NCI-H1048 (cell line): Measurements from ENCODE around the gene STRC.
A peak's percentile ranks its signal among the peaks of the same experiment; 100 is the strongest.
"Not testable (repeated sequence)": the region's sequence is repeated elsewhere in the genome, so short reads cannot be mapped to it uniquely, and the experiment has no call there.

ENCODE experiments used
- DNase-seq: peaks from one replicate; lab custom pipeline; 2025; lab: John Stamatoyannopoulos, UW

The STRC gene

GRCh38 chr15:43618700-43619099, at the start of gene STRC:
STRC (minus strand) TSS chr15:43618800; CDS start chr15:43618722, 78 bp downstream.
- DNase-seq, result not testable (repeated sequence)

DNA sequence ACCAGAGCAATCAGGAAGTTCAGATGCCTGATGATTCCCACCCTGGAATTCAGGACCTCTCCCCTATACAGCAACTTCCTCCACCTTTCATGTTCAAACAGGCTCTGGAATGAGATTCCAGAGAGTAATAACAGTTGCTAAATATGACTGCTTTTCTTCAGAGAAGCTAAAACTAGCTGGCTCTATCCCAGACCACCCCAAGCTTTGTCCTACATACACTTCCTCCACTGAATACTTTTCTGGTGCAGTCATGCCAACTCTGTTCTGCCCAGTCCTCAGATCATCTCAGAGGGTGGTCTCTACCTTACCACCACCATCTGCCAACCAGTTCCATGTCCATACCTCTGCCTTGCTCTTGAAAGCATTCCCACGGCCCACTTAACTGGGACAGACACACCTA, 47.6 kb upstream of the STRC start:
- DNase-seq, result not testable (repeated sequence)

GRCh38 chr15:43663333-43663732, 44.7 kb upstream of the STRC start:
- not testable (repeated sequence) for DNase-seq

DNA sequence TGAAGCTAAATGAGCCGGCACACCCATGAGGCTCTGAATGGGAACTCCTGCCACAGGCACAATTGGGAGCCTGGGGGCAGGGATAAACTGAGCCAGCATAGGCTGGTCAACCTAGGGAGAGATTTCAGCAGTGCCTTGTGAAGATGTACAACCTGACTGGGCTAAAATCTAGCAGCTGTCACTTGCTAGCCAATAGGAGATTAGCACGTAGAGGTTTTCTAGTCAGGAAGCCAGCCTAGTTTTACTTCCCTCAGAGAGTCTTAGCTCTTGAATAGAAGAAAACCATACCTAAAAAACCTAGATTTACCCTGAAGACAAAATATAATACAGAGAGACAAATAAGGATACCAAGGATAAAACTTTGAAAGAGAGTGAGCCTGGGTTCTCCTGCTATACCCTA, 43.7 kb upstream of the STRC start:
- DNase-seq, result not testable (repeated sequence)

DNA sequence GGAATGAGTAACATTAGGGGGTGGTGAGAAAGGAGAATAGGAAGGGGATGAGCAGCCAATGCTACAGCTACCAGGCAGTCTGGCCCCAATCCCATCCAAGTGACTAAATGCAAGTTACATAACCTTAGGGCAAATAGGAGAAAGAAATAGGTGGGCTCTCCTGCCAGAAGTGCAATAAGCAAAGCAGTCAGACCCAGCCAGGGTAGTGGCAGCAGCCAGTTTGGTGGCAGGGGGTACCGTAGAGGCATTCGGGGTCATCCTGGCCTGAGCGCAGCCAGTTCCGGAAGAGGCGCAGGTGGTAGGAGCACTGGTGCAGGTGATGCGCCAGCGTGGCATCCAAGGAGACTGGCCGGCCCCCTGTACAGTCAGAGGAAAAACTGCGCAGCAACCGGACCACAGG, 41.1 kb upstream of the STRC start:
- not testable (repeated sequence) for DNase-seq

- DNase-seq, result not testable (repeated sequence)
These were observed 30.9 kb upstream of the STRC start for GRCh38 chr15:43649430-43649926.

DNA sequence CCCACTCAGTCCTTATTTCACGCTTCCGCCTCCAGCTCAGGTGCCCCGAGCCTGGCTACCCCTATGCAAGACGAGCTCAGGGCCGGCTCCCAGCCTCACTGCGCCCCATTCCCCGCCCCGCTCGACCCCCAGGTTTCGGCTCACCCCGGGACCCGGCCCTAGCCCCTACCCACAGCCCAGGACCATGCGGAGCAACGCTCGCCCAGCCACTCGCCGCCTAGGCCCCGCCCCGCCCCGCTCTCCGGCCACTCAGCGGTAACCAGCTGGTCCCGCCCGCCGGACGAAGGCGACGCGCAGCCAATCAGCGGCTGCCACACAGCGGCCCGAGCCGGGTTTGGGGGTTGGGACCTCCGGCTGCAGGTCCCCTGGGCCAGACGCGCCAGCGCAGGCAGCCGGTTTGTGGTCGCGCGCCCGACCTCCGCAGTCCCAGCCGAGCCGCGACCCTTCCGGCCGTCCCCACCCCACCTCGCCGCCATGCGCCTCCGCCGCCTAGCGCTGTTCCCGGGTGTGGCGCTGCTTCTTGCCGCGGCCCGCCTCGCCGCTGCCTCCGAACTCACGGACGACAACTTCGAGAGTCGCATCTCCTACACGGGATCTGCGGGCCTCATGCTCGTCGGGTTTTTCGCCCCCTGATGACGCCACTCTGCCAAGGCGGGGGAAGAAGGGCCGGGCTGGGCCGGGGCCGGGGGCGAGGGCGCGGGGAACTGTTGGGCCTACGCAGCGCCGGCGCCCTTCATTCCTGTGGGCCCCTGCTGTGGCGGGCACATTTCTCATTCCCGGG, 30.2 kb upstream of the STRC start, which contains the start of gene CATSPER2:
CATSPER2 (minus strand) TSS at position 196 of the 781 bp plus-strand sequence. CDS start 783 bp downstream, outside the sequence.
- no peak for DNase-seq

GRCh38 chr15:43638464-43639204, 20.0 kb upstream of the STRC start:
- not testable (repeated sequence) for DNase-seq

GRCh38 chr15:43626937-43627336, 8.3 kb upstream of the STRC start:
- not testable (repeated sequence) for DNase-seq

GRCh38 chr15:43625106-43625505, 6.5 kb upstream of the STRC start:
- no peak for DNase-seq

DNA sequence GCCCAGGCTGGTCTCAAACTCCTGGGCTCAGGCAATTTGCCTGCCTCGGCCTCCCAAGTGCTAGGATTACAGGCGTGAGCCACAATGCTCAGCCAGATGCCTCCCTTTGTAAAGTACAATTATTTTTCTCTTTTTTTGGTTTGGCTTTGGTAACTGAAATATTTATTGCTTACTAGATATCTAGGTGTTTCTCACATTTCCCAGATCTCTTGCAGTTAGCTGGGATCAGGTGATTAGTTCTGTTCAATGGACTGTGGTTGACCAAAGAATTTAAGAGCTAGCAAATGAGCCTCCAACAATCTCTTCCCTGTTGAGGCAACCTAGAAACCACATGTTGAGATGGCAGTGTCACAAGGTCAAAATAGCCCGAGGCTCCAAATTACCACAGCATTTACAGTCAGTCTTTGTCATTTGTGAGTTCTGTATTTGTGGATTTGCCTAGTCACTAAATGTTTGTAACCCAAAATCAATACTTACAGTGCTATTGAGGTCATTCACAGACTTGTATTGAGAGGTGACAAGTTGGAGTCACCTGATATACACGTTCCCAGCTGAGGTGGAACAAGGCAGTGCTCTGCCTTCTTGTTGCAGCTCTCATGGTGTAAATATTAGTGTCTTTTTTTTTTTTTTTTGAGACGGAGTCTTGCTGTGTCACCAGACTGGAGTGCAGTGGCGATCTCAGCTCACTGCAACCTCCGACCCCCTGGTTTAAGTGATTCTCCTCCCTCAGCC, 3.6 kb upstream of the STRC start:
- DNase-seq, result not testable (repeated sequence)

DNA sequence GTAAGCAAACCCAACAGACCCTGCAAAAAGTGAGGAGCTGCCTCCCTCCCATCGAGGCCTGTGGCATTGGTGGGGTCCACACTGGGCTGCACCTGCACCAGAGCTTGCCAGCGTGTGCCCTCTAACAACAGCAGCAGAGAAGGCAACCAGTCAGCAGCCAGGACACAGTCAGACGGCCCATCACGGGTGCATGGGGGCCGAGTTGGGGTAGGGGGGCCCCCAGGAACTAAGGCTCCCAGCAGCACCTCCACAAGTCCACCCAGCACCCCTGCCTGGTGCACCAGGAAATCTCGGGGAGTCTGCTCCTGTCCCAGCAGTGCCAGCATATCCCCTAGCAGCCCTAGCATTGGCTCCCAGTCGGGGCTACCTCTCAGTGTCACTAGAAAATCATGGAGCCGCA, 850 bp downstream of the STRC start:
- DNase-seq, result not testable (repeated sequence)

DNA sequence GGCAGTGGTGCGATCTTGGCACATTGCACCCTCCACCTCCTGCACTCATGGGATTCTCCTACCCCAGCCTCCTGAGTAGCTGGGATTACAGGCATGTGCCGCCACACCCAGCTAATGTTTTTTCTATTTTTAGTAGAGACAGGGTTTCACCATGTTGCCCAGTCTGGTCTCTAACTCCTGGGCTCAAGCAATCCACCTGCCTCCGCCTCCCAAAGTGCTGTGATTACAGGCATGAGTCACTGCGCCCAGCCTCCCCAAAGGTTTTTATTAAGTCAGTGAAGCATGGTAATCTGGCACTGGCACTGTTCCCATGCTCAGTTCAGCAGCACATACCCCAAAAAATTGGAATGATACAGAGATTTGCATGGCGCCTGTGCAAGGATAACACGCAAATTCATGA, 16.4 kb downstream of the STRC start:
- peak; percentile 75 for DNase-seq

- not testable (repeated sequence) for DNase-seq
These were observed 18.4 kb downstream of the STRC start for GRCh38 chr15:43600200-43600599.

- not testable (repeated sequence) for DNase-seq
These were observed 19.5 kb downstream of the STRC start for GRCh38 chr15:43599131-43599530.

DNA sequence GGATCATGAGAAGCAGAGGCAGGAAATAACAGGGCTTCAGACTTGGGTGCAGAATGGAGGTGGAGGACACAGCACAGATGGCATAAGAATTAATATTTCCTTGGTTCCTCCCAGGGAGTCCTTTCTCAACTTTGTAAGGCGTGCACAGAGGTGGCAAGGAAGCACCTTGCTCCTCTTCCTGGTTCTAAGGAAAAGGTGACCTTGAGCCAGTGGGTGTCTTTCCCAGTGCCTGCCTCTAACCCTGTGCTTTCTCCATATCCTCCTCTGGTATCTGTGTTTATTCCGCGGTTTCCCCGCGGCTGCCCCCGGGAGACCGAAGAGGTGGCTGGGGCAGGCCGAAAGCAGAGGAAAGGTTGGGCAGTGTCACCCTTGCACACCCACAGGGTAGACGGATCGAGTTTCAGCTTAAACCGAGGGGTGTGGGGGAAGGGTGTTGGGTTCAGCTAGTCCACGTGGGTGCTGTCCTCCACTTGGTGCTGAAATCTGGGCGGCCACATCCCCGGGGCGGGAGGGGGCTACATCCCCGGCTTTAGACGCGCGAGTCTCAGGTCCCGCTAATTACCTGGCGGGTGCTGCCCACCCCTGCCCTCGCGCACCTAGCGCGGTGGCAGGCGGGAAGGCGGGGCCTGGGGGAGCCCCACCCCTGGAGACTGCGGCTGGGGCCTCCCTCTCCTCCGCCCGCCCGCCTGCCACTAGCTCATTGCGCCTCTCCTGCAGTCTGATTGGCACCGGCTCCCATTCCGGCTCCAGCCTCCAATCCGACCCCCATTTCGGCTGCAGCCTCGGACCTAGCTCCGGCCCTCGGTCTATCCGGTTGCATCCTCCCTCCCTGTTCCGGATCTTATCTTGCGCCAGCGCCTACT, 25.0 kb downstream of the STRC start, which contains the start of gene CKMT1B:
CKMT1B (plus strand) TSS at position 700 of the 863 bp plus-strand sequence. CDS start 192 bp downstream, outside the sequence.
- DNase-seq, result not testable (repeated sequence)

DNA sequence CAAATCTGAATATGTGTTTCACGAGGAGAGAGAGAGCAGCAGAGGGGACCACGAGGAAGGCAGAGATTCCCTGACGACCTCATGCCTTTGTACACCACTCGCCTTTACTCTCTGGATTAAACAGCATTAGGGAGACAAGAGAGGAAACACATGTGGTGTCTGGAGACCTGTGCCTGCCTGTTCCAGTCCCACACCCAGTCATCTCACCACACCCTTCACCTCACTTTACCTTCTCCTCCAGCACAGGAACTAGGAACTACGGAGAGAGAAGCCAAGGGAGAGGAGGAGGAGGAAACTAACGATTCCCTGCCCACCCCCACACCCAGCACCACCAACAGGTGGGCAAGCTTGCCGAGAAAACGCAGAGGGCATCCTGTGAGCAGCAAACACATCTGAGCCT, 25.8 kb downstream of the STRC start:
- not testable (repeated sequence) for DNase-seq

DNA sequence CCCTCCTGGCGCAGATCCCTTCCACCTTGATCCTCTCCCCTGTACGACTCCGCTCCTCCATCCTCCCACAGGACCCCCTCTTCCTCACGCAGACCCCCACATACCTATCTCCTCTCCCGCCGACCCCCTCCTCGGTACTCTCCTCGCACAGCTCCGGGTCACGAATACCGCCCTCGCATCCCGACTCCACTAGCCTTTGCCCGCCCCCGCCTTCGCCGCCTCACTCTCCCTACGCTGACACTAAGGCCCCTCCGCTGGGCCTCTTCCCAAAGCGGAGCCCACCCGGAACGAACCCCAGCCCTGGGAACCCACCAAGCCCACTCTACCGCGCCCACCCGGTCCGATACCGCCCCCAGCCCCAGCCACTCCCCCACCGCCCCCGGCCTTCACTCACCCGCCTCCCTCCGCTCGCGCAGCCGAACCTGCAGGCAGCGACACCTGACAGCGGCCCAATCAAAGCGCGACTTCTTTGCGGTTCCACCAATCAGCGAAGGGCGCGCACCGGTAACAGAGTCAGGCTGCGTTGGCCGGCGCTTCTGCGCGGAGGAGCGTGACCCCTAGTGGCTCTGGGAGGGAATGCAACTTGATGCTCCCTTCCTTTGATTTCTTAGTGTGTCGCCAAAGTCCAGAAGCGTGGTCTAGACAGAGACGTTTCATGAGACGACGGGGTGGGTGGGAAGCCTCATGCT, 28.7 kb downstream of the STRC start, which contains the start of gene PPIP5K1:
PPIP5K1 (minus strand) TSS at position 431 of the 689 bp plus-strand sequence. CDS start 5,704 bp downstream, outside the sequence.
- DNase-seq, result not testable (repeated sequence)

GRCh38 chr15:43574607-43575006, 44.0 kb downstream of the STRC start:
- not testable (repeated sequence) for DNase-seq

GRCh38 chr15:43566615-43567014, 52.0 kb downstream of the STRC start:
- DNase-seq, result not testable (repeated sequence)
